B cell (primary cell): ENCODE measurements around the gene ARFGAP2. TPM values are rescaled to one million over a fixed set of nuclear protein-coding genes. Genes with fewer than 3 reads are reported as not detected.

Source experiments
- ATAC-seq: fragments of 200-7000 bp; cut with Tn5 transposase; one replicate; pipeline ENCODE4 v1.10.0; 2021; ENCODE audit warnings: low read depth, mild to moderate bottlenecking, moderate number of reproducible peaks, moderate library complexity
- CTCF ChIA-PET: fragments of 350-600 bp; sonication (Branson Sonifier 250); formaldehyde crosslinking; loops from one replicate; lab custom pipeline; 2021; ENCODE audit warnings: antibody characterized with exemption, inconsistent platforms; lab: Charles Lee
- POLR2A ChIA-PET: fragments of 350-600 bp; sonication (Branson Sonifier 250); formaldehyde crosslinking; loops from one replicate; lab custom pipeline; 2021; ENCODE audit warnings: antibody characterized with exemption; lab: Charles Lee
- DNase-seq: peaks from one replicate; pipeline ENCODE4 v3.0.0; 2013
- H2AFZ ChIP-seq: 2 replicates; pipeline ENCODE4 v1.6.1; 2012; ENCODE audit warnings: mild to moderate bottlenecking, low read depth, low read length; ENCODE audit not compliant: insufficient read depth, poor library complexity, severe bottlenecking
- H3K27ac ChIP-seq, 2 donors: 1 replicate in 1 of 2; 2 replicates in 1 of 2; pipeline ENCODE4 v1.5.1; 2012 to 2013; ENCODE audit warnings: low read length in 2 of 2, mild to moderate bottlenecking in 2 of 2, moderate library complexity in 1 of 2
- H3K27me3 ChIP-seq, 4 experiments: fragments of 200-600 bp in 1 of 4; sonication (generic) in 1 of 4; replicated peaks in 1 of 4; 1 replicate in 2 of 4; 2 replicates in 2 of 4; pipeline versions ENCODE4 v1.6.1 to v1.7.0; 2013 to 2016; ENCODE audit warnings: low read length in 3 of 4, mild to moderate bottlenecking in 2 of 4, mixed read lengths in 1 of 4, moderate library complexity in 1 of 4; ENCODE audit not compliant: insufficient read depth in 4 of 4, control insufficient read depth in 3 of 4; ENCODE audit errors: control extremely low read depth in 1 of 4
- H3K36me3 ChIP-seq, 2 experiments: replicated peaks in 1 of 2; 1 replicate in 1 of 2; 2 replicates in 1 of 2; pipeline versions ENCODE4 v1.6.1 to v1.7.1; 2013; ENCODE audit warnings: low read length in 1 of 2; ENCODE audit not compliant: insufficient read depth in 2 of 2, control insufficient read depth in 1 of 2; ENCODE audit errors: control extremely low read depth in 1 of 2, extremely low read depth in 1 of 2
- H3K4me1 ChIP-seq, 2 donors: fragments of 200-600 bp in 1 of 2; sonication (generic) in 1 of 2; 1 replicate in 1 of 2; 2 replicates in 1 of 2; pipeline versions ENCODE4 v1.5.1 to v1.6.1; 2013 to 2017; ENCODE audit warnings: low read length in 2 of 2; ENCODE audit not compliant: control insufficient read depth in 2 of 2, insufficient read depth in 2 of 2
- H3K4me2 ChIP-seq: replicated peaks from 2 replicates; pipeline ENCODE3; 2012; ENCODE audit warnings: mild to moderate bottlenecking, low read depth, low read length; ENCODE audit not compliant: poor library complexity, severe bottlenecking
- H3K4me3 ChIP-seq, 5 experiments: fragments of 200-600 bp in 1 of 5; sonication (generic) in 1 of 5; 1 replicate in 3 of 5; 2 replicates in 2 of 5; pipeline versions ENCODE4 v1.5.1 to v1.7.0; 2011 to 2016; ENCODE audit warnings: low read length in 4 of 5, mild to moderate bottlenecking in 4 of 5, low read depth in 2 of 5, control low read depth in 1 of 5, moderate library complexity in 1 of 5; ENCODE audit not compliant: insufficient read depth in 1 of 5; ENCODE audit errors: control extremely low read depth in 1 of 5, extremely low read depth in 1 of 5
- H3K79me2 ChIP-seq: fragments of 200-600 bp; sonication (generic); one replicate; pipeline ENCODE4 v1.6.0; 2016; ENCODE audit warnings: low read length; ENCODE audit not compliant: control insufficient read depth, insufficient read depth
- H3K9ac ChIP-seq: fragments of 200-600 bp; sonication (generic); 2 replicates; pipeline ENCODE4 v1.6.1; 2017; ENCODE audit warnings: mild to moderate bottlenecking, low read length, moderate library complexity
- H3K9me3 ChIP-seq, 3 donors: one replicate each; pipeline versions ENCODE4 v1.6.1 to v1.7.1; 2013; ENCODE audit warnings: low read length in 2 of 3; ENCODE audit not compliant: control insufficient read depth in 2 of 3, insufficient read depth in 1 of 3; ENCODE audit errors: control extremely low read depth in 1 of 3
- H4K20me1 ChIP-seq: 2 replicates; pipeline ENCODE4 v1.6.0; 2012; ENCODE audit warnings: mild to moderate bottlenecking, low read length; ENCODE audit not compliant: insufficient read depth, control insufficient read depth, poor library complexity, severe bottlenecking
- H3K27ac Mint-ChIP-seq: one replicate; pipeline ENCODE4 v1.8.0; 2021; ENCODE audit warnings: mixed read lengths
- H3K27me3 Mint-ChIP-seq: one replicate; pipeline ENCODE4 v1.8.0; 2021; ENCODE audit warnings: mixed read lengths
- H3K4me1 Mint-ChIP-seq: one replicate; pipeline ENCODE4 v1.8.0; 2021; ENCODE audit warnings: mixed read lengths
- H3K4me3 Mint-ChIP-seq: one replicate; pipeline ENCODE4 v1.8.0; 2021; ENCODE audit warnings: mixed read lengths
- H3K9me3 Mint-ChIP-seq: one replicate; pipeline ENCODE4 v1.8.0; 2022; ENCODE audit warnings: mixed read lengths; ENCODE audit not compliant: insufficient read depth
- CTCF ChIP-seq: fragments of 200-600 bp; IDR thresholded peaks from one replicate; pipeline ENCODE4 v1.8.0; 2022; ENCODE audit warnings: antibody characterized with exemption, mild to moderate bottlenecking
- EZH2 ChIP-seq: IDR thresholded peaks from 2 replicates; pipeline ENCODE4 v1.6.1; 2012; ENCODE audit warnings: borderline replicate concordance, low read depth, mild to moderate bottlenecking, moderate library complexity, low read length; ENCODE audit not compliant: insufficient read depth, poor library complexity, severe bottlenecking
- WGBS: methylation state at CpG from one replicate; pipeline ENCODE4 v1.1.5; 2013; ENCODE audit warnings: missing lambda C conversion rate; ENCODE audit not compliant: insufficient coverage; 5-methylcytosine and 5-hydroxymethylcytosine counted together
- intact Hi-C: fragments of 100-400 bp; cut with micrococcal nuclease; formaldehyde crosslinking; loops from one replicate; pipeline ENCODE4 v1.10.0; 2022
- polyA plus RNA-seq: library from polyadenylated mRNA; depleted of rRNA; stranded (reverse); fragments of >200 nt; gene quantifications from 2 replicates; pipeline ENCODE4 v1.2.3, GENCODE V29; 2012
- total RNA-seq, 2 donors: library from RNA; stranded (reverse); fragments of 120-200 nt in 1 of 2; gene quantifications; 1 replicate in 1 of 2; 2 replicates in 1 of 2; pipeline versions ENCODE4 v1.2.3 to v1.2.4, GENCODE V29; 2013 to 2022

ARFGAP2 gene
- total and polyA plus RNA-seq, 2 donors (not counting 1 experiment from before 2014, with no cell fraction given): 141 to 200 TPM

- intact Hi-C loops: loop anchor here (1.0 kb wide), 1 partner anchor 273 kb away; no protein-coding TSS in a partner anchor
- Mint-ChIP-seq H3K4me3 (no peak overlapping the region), H3K4me1 (peaks cover 1% of the 10 kb centered on the region), H3K27ac (no peak overlapping the region), H3K9me3 (no peaks in the 10 kb centered on the region), H3K27me3 (no peaks in the 10 kb centered on the region)
- 91% methylated on average over 6 of the region's 9 CpGs for WGBS
- peaks cover 36% of the 10 kb centered on the region for H4K20me1 ChIP-seq
- no peak overlapping the region for H3K27ac ChIP-seq
- no peak overlapping the region for H3K4me2 ChIP-seq
- DNase-seq: no peak
- ChIA-PET CTCF (interaction anchor here (0.6 to 3.1 kb wide), 8 partner anchors 9 to 462 kb away, joined by 3 to 33 read pairs (median 6); no protein-coding TSS in a partner anchor), POLR2A (no interaction called here)
- H3K4me1 ChIP-seq: peaks cover 0 to 2% of the 10 kb centered on the region in 2 donors
- no peaks in the 10 kb centered on the region for H3K27me3 ChIP-seq
- no peak overlapping the region for H3K9ac ChIP-seq
- TF ChIP-seq CTCF: no peak
- no peak for TF ChIP-seq EZH2
- H3K79me2 ChIP-seq: peaks cover 5% of the 10 kb centered on the region
- no peak overlapping the region for H2AFZ ChIP-seq
- H3K9me3 ChIP-seq: no peaks in the 10 kb centered on the region
- peaks cover 0 to 44% of the 10 kb centered on the region in 2 experiments for H3K36me3 ChIP-seq
- H3K4me3 ChIP-seq: no peak overlapping the region
- no peak for ATAC-seq
Observed at GRCh38 chr11:47161890-47162289, 14.8 kb downstream of the ARFGAP2 start.

- DNase-seq (peak; percentile 74), ATAC-seq (peak; percentile 74)
- H3K4me1 Mint-ChIP-seq: peaks cover 1% of the 10 kb centered on the region
- no peaks in the 10 kb centered on the region for H3K9me3 Mint-ChIP-seq
- intact Hi-C loops: loop anchor here (1.0 kb wide), 1 partner anchor 272 kb away; no protein-coding TSS in a partner anchor
- no peaks in the 10 kb centered on the region for H3K27me3 ChIP-seq
- peaks cover 0 to 2% of the 10 kb centered on the region in 2 donors for H3K4me1 ChIP-seq
- ChIA-PET POLR2A (no interaction called here), CTCF (interaction anchor here (0.8 to 3.1 kb wide), 12 partner anchors 8 to 270 kb away, joined by 3 to 33 read pairs (median 4); partner anchors contain the start of gene ACP2)
- peaks cover 0 to 38% of the 10 kb centered on the region in 2 experiments for H3K36me3 ChIP-seq
- no peaks in the 10 kb centered on the region for H3K79me2 ChIP-seq
- no peak overlapping the region for H3K4me3 Mint-ChIP-seq
- H3K27ac Mint-ChIP-seq: no peak overlapping the region
- no peak overlapping the region for H3K4me3 ChIP-seq
- H3K9ac ChIP-seq: no peak overlapping the region
- H3K4me2 ChIP-seq: no peak overlapping the region
- no peaks in the 10 kb centered on the region for H3K9me3 ChIP-seq
- no peak overlapping the region for H3K27ac ChIP-seq
- TF ChIP-seq EZH2 (no peak), CTCF (peak; percentile 74)
- WGBS: 73% methylated on average over 11 of the region's 14 CpGs
- peaks cover 30% of the 10 kb centered on the region for H4K20me1 ChIP-seq
- H3K27me3 Mint-ChIP-seq: no peaks in the 10 kb centered on the region
- H2AFZ ChIP-seq: no peak overlapping the region
Observed at GRCh38 chr11:47161134-47161854, 15.4 kb downstream of the ARFGAP2 start.
